Activated CD8-positive, alpha-beta memory T cell treated with anti-CD3 and anti-CD28 coated beads for 1 hour (primary cell): Measurements from ENCODE around the gene EPN3.

Experiments used
- DNase-seq, 2 donors: peaks; one replicate each; pipeline ENCODE4 v3.0.0-alpha.2; 2020; ENCODE audit warnings: low read depth in 1 of 2; ENCODE audit errors: extremely low read depth in 1 of 2

EPN3 gene

GRCh38 chr17:50586421-50587247 is 54.1 kb downstream of the EPN3 start:
- no peak for DNase-seq

DNA sequence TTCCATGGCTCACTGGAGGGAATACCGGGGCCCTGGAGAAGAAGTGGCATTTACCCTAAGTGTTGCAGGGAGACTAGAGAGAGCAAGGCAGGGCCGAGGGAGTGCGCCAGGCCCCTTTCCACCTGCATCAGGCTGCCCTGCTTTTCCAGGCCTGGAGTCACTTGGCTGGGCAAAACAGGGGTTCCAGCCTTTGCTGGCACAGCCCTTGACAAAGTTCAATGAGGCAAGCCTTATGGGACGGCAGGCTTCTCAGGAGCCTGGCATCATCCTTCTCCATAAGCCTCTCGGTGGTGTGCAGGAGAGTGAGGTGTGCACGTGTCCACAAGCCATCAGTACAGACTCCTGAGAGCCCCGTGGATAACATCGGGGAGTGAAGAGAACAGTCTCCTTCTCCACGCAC is 55.0 kb downstream of the EPN3 start:
- no peak for DNase-seq

- DNase-seq, result no peak
These were observed 56.0 kb downstream of the EPN3 start for GRCh38 chr17:50588391-50589049.

DNA sequence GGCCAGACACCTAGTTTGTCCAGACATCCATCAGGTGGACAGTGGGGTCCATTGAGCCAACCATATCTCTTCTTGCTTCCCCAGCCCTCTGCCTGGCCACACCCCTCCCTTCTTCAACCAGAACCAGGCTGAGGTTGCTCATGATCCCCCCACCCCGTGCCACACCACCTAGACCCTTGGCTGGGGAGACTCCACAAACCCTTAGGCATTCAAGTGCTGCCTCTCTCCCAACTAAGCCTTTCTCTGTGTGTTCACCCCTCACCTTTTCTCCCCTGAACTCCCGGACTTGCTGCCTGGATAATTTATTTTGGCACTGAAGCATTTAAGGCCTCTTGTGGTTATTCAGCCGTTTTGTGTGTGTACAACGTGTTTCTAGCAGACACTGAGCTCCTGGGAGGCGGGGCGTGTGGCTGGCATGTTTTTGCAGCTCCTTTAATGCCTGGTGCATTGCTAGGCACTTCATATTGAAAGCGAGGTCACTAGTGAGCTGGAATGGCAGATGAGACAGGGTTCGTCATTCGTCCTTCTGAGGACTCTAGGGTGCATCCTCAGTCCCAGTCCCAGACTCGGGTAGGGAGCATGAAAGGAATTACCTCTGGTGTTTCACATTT is 56.7 kb downstream of the EPN3 start:
- no peak for DNase-seq

DNA sequence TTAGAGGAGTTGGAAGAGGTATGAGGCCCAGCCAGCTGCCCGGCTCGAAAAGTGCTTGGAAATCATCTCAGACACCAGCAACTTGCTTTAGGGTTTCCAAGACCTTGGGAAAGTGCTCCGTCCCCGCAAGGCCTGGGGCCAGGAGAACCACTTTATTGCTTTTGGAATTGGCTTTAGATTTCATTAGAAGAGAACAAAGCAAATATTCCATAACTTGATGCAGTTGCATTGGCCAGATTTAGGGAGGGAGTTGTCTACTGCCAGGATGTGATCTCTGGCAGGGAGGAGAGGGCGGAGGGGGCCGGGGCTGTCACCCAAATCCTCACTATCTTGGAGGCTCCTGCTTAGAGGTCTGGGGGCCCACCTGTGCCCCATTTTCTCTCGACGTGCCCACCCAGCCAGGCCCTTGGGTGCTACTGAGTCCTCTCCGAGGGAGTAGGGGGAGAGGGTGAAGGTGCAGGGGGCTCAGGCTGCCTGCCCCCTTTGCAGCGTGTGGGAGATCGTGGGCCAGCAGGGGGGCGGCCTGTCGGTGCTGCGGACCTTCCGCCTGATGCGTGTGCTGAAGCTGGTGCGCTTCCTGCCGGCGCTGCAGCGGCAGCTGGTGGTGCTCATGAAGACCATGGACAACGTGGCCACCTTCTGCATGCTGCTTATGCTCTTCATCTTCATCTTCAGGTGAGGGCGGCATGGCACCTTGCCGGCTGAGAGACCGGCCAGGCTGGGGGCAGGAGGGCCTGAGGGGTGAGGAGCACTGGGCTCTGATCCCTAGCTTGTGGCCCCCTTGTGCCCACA is 58.6 kb downstream of the EPN3 start:
- no peak for DNase-seq

DNA sequence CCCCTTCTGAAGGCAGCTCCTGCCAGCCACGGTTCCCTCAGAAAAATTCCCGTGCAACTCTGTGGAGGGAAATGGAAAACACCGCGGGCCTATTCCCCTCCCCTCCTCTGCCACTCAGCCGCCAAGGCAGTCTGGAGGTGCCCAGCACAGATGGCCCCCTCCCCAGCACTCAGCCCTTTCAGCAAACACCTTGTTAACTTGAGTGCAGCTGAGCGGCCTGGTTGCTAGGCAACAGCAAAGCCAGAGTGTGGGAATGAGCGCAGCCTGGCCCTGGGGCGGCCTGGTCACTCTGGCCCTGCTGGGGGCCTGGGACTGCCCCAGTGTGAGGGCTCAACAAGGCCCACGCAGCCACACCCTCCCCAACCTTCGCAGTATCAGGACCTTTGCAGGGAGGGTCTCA is 60.8 kb downstream of the EPN3 start:
- DNase-seq, result no peak
